Measurements from ENCODE around the gene AGBL4.

The AGBL4 gene

DNA sequence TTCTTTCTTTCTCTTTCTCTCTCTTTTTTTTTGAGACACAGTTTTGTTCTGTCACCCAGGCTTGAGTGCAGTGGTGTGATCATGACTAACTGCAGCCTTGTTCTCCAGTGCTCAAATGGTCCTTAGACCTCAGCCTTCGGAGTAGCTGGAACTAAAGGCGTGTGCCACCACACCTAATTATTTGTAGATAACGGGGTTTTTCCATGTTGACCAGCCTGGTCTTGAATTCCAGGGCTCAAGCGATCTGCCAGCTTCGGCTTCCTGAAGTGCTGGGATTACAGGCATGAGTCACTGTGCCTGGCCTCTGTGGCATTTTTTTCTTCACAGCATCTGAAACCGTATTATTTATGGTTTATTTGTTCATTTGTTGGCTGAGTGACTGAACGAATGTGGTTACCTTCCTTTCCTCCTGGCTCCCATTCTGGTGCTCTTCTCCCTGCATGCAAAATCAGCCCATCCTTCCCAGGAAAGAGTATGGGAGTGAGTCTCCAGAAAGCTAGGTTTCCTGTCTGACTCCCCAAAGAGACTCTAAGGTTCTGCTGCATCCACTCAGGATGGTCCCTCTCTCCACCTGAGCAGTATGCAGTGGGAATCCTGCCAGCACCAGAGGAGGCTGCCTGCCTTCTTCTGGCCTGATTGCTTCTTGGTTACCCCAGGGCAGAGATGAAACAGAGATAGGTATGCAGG, 1092.1 kb downstream of the AGBL4 start:
- no peak for FAIRE-seq

GRCh38 chr1:48930011-48930410, 1093.7 kb downstream of the AGBL4 start:
- no peak for FAIRE-seq

- no peak for FAIRE-seq
These were observed 1099.7 kb downstream of the AGBL4 start for GRCh38 chr1:48924099-48924498.

GRCh38 chr1:48923116-48923515, 1100.6 kb downstream of the AGBL4 start:
- no peak for FAIRE-seq

DNA sequence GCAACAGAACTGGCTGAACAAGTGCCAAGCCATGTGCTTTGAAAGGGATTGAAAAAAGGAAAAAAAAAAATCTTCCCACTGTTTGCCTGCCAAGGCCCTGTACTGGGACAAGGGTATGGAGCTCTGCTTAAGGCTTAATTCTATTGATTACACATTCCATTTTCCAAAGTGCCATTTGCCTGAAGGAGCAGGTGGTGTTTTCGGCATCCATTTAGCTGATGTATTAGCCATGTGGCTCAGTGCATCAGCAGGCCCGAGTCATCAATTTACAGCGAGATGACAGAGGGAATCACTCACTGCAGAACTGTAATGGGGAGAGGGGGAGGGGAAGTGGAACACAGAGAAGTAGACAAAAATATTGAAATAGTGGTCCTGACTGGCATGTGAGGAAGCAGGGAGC, 1102.9 kb downstream of the AGBL4 start:
- FAIRE-seq: no peak

DNA sequence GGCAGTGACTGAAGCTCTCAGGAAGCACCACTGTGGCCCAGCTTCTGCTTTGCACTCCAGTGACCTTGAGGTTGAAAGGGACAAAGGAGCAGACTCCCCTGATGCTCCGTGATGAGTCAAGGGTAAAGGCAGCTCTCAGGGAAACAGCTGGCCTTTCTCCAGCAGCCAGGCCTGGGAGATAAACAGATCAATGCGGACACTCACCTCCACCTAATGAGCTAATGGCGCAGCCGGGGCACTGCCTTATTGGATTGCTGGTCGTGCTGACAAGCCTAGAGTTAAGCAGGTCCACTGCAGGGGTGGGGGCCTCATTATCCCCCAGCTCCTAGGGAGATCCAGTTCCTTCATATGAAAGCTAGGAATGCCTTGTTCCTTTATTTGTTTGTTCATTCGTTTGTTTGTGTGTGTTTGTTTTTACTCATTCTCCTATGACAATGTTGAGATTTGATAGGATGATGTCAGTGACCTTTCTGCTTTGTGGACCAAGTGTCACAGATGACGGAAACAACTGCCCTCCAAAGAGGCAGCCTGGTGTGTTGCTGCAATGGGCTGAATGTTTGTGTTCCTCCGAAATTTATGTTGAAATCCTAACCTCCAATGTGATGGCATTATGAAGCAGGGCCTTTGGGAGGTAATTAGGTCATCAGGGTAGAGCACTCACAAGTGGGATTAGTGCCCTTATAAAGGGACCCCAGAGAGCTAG, 1105.7 kb downstream of the AGBL4 start:
- no peak for FAIRE-seq

- FAIRE-seq: no peak
These were observed 1106.7 kb downstream of the AGBL4 start for GRCh38 chr1:48917070-48917454.

DNA sequence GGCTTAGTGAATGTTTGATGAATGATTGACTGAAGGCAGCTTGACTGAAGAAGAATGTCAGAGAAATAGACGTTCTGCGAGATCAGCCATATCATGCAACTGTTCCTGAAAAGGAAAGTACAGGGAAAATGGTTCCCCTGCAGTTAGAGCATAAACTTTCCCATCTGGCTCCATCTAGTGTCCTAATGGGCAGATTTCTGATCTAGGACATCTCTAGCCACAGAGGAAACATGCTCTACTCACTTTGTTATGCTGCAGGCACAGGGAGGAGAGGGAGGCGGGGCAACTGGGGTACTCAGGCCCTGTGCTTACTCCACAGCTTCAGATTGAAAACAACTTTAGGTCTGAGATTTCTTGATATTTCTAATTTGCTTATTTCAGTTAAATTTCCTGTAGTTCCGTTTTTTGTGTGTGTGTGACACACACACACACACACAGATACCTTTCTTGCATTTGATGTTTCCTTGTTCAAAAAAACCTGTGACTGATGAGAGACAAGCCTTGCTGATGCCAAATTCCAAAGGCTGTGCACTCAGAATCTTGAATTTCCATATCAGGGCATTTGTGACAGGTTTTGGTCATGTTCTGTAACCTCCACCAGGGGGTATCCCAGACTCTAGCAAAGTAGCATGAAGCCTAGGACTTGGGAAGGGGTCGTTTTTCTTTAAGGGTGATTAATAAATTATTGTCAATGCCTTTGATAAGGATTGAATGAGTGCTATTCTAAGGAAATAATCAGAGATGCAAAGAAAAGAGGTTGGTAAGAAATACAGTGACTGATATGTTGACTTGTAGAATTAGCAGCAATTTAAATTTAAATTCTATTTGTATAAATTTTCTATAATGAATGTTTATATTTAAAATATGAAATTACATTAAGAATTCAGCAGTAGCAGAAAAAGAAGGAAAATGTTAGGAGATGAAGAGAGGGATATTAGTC, 1107.4 kb downstream of the AGBL4 start:
- no peak for FAIRE-seq

DNA sequence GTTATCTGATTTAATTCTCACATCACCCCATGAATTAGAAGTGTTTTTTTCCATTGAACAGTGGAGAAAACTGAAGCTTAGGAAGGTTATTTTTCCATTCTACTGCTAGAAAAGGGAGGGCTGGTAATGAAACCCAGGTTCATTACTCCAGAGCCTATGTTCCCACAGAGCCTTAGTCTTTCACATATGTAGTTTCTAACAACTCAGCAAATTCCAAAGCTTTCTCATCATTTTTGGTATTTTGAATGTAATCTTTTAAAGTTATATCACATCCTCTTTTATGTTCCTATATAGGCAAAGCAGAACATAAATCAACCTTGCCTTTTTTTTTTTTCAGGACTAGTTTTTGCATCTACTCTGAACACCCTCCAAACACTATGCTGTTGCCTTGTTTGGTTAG, 1115.1 kb downstream of the AGBL4 start:
- FAIRE-seq: no peak

GRCh38 chr1:48906729-48907128, 1117.0 kb downstream of the AGBL4 start:
- FAIRE-seq: no peak

DNA sequence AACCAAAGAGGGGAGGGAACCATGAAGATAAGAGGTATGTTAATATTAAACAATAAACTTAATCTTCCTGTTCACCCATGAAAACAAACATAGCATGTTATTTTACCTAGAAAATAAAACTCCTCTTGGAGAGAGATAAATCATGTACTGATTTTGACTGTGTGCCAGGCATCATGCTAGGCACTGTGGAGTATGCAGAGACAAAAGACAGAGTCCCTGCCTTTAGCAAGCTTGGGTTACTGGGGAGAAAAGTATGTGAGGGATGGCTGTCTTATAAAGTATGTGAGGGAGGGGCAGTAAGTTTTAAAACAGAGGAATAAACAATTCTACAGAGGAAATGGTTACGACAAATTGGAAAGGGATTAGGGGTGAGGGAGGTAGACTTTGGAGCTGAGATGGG, 1117.6 kb downstream of the AGBL4 start:
- no peak for FAIRE-seq

DNA sequence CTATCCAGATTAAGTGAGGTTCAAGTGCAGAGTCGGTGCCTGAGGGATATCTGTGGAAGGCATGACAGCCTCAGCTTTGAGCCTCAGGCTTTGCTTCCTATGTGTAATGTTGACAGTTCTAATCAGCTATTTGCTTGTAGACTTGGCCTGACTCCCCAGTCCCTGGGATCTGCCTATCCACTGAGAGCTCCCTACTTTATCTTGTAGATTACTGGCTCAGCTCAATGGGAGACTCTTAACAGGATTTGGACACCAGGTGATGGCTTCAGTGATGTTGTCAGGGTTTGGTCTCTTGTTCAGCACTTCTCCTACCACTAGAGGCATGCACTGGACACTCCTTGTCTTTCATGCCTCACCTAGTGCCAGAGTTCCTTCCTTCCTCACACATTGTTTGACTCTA, 1120.5 kb downstream of the AGBL4 start:
- no peak for FAIRE-seq

DNA sequence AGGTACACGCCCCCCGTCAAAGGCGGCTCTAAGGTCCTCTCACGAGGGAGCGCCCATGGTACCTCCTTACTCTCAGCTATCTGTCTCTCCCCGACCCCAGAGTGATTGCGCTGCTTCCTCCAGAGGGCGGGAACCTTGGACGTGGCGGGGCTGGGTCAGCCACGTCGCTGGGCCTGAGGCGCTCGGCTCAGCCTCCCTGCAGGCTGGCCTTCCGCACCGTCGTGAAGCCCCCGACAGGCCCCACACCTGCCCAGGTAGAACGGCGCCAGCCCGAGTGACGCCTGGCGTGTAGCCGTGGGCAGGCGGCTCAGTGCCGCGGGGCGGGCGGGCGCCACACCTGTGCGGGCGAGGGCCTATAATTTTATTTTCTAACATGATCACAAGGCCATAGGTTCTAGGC, 1124.9 kb downstream of the AGBL4 start:
- FAIRE-seq: no peak

DNA sequence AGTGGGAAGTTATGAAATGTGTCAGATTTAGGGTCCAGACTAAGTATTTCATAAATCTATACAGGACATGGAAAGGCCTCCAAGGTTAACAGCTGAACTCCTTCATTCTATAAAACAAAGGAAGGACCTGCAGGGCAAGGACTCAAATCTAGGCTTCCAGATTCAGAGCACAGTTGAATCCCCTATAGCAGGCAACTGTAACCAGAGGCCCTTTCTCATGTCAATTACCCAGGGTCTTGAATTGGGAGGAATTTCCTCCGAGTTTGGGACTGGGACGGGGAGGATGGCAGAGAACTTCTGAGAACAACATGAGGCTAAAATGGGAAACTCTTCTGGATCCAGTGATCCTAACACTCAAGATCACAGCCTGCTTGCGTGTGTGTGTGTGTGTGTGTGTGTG, 1134.1 kb downstream of the AGBL4 start:
- FAIRE-seq: no peak

DNA sequence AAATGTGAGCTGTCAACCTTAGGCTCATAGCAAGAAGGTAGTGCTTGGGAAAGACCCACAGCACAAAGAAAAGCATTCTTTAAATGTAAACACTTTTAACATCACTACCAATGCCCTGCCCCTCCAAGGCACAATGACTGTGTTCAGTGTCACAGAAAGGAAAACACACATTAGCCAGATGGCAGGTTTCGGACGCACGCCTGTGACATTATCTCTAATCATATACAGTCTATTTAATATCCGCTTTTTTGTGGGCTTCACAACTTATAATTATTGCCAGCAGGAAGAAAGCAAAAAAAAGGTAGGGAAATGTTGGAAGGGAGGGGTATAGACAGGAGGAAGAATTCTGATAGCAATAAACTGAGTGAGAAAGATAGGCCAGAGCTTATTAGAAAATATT, 1134.7 kb downstream of the AGBL4 start:
- FAIRE-seq: no peak

GRCh38 chr1:48887796-48888195, 1136.0 kb downstream of the AGBL4 start:
- no peak for FAIRE-seq

GRCh38 chr1:48882020-48882419, 1141.7 kb downstream of the AGBL4 start:
- no peak for FAIRE-seq

GRCh38 chr1:48878191-48878940, 1145.4 kb downstream of the AGBL4 start:
- FAIRE-seq: no peak

GRCh38 chr1:48876330-48876785, 1147.4 kb downstream of the AGBL4 start:
- no peak for FAIRE-seq

GRCh38 chr1:48875552-48876329, 1148.0 kb downstream of the AGBL4 start:
- no peak for FAIRE-seq

- FAIRE-seq: no peak
These were observed 1149.8 kb downstream of the AGBL4 start for GRCh38 chr1:48873944-48874343.

DNA sequence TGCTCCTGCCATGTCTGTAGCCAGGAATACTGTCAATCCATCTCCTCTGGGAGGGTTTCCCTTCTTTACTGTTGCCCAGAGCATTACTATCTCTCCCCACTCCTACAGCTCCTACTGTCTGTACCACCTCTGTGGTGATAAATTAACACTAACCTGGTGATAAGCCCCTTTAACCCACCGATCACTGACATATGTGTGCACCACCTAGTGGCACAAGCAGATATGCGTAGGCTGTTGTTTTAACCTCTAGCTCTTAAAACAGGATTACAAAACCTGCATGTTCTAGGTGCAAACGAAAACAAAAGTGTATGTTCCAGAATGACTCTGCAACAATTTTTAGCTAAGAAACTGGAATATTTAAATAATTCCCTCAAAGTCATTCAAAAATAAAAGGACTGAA, 1153.2 kb downstream of the AGBL4 start:
- no peak for FAIRE-seq
